GM10847 (cell line): ENCODE results near the gene ARRB1.

ENCODE experiments used
- POLR2A ChIP-seq: IDR thresholded peaks from 2 replicates; pipeline ENCODE4 v1.6.1; 2011; ENCODE audit not compliant: insufficient read length; ENCODE audit errors: extremely low read depth

The ARRB1 gene

GRCh38 chr11:75225794-75226193 lies 125.7 kb downstream of the ARRB1 start:
- TF ChIP-seq POLR2A = no peak

GRCh38 chr11:75223954-75224643 lies 127.4 kb downstream of the ARRB1 start:
- no peak for TF ChIP-seq POLR2A

- no peak for TF ChIP-seq POLR2A
Observed at GRCh38 chr11:75219869-75220268, 131.6 kb downstream of the ARRB1 start.

GRCh38 chr11:75214843-75215242 lies 136.6 kb downstream of the ARRB1 start:
- TF ChIP-seq POLR2A = no peak

GRCh38 chr11:75214411-75214821 lies 137.0 kb downstream of the ARRB1 start:
- no peak for TF ChIP-seq POLR2A
